ENCODE data around the gene ZNF516.
"Not testable (repeated sequence)": the region's sequence is repeated elsewhere in the genome, so short reads cannot be mapped to it uniquely, and the experiment has no call there.

Gene ZNF516

DNA sequence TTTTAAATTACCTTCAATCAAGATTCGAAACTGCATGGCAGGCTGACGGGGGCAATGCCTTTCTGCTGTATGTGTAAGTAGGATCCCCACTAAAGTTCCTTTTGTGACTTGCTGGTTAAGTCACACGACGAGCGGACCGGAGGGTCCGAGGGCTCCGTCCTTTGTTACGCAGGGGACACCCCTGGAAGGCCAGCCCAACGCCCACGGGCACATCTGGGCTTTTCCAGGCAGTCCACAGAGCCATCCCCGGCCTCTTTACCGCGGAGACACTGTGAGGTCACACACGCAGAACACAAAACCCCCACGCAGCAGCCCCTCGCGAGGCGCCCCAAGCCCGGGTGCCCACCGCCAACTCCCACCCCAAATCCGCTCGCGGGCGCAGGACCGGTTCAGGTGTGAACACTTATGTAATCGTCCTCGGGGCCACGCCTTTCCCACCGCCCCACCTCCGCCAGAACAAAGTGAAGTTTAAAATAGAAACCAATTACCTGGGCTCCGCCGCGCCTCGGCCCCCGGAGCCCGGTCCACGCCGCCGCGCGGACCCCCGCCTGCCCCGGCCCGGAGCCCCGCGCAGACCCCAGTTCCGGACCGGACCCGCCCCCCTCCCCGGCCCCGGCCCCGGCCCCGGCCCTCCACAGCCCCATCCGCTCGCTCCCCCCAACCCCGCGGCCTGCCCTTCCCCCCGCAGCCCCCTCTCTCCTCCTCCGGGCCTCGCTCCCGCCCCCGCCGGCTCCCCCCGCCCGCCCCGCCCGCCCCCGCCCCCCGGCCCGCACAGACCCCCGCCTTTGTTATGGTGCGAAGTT lies 4.2 kb downstream of the ZNF516 start:
- no peak for DNase-seq (ENCODE audit: low read depth)

DNA sequence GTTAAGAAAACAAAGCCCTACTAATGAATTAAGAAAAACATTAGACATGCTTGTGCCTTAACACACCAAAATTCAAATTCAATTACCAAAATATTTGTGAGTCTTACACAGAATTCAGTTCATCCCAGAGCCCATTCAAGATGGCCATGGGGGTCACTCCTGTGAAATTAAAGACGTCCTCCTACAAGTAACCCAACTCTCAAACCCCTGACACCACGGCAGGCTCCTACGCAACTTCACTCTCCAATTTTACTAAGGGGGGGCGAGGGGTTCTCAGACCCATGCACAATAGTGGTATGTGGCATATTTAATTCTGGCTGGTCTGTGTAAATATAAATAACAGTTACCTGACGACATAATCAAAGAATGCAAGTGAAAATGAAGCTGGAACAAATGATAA lies 5.0 kb downstream of the ZNF516 start:
- no peak for DNase-seq (ENCODE audit: low read depth)

DNA sequence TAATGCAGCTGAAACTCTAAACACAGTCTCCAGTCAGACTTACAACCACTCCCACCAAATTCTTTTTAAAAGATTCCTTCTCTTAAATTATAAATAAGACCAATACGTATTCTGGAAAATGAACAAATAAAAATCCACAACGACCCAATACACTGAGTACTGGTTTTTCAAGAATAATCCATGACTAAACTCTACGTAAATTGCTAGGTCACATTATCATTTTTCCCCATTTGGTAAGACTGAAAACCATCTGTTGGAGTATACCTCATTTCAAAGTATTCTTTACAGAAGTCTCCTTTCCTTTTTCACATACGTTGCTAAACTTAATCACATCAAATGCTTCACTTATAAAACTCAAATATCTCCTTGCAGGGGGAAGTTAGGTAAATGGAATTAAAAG lies 6.0 kb downstream of the ZNF516 start:
- no peak for DNase-seq (ENCODE audit: low read depth)

DNA sequence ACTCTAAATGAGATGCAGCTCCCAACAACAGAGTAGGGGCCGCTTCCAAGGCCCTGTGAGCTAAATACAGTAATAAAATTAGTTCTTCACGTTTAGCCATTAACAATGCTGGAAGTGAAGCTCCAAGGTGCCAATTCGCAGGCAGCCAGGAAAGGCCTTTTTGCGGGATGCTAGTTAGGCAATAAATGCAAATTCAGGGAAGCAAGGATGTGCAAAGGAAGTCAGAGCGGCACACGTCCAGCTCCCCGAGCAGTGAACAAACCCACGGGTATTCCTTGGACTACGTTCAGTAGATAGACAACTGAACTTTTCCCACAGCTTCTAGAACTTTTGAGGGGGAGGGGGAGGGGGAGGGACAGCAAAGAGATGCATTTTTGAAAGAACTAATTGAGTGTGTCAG lies 6.9 kb downstream of the ZNF516 start:
- no peak for DNase-seq (ENCODE audit: low read depth)

DNA sequence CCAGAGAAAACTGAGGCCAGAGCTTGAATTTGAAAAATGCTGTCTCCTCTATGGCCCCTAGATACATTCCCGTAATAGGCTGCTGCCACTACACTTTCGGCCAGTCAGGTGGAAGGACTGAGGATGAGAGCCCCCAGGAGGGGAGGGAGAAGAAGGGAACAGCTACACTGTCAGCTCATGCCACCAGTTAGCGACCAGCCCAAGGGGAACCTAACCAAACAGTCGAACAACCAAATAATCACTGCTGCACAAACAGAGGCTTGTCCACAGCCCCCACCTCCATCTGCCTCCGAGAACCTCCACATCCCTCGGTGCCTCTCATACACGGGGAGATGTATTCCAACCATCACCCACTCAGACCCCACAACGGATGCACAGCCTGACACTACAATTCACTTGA lies 7.3 kb downstream of the ZNF516 start:
- no peak for DNase-seq (ENCODE audit: low read depth)

DNA sequence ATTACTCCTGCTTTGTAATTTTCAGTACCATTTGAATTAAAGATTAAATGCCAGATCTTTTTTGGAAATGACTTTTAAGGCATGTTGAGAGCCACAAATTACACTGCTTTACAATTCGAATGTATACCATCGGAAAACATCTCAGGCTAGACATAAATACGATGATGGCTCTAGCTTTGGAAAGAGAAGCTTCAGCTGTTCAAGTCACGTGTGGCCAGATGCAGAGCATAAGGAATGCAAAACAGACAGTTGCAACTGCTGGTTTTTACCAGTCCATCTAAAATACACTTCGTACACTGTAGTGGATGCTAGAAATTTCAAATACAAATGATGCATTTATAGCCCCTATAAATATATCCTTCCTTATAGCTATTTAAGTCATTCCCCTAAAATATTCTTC lies 8.0 kb downstream of the ZNF516 start:
- DNase-seq (ENCODE audit: low read depth) = no peak

DNA sequence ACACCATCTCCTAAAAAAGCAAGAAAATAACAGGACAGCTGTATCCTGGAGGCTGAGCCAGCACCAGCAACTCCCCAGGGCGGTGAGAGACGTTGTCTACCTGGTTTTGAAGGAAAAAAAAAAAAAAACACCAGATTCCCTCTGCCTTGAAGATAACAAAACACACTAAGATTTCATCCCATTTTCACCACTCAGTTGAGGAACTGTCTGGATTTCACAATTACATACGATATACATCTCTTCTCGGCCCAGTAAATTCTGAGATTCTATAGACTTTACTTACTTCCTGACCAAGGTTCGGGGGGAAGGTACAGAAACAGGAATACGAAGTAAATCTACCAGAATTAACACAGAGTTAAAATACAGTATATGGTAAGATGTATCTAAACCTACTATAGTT lies 8.5 kb downstream of the ZNF516 start:
- DNase-seq (ENCODE audit: low read depth) = no peak

DNA sequence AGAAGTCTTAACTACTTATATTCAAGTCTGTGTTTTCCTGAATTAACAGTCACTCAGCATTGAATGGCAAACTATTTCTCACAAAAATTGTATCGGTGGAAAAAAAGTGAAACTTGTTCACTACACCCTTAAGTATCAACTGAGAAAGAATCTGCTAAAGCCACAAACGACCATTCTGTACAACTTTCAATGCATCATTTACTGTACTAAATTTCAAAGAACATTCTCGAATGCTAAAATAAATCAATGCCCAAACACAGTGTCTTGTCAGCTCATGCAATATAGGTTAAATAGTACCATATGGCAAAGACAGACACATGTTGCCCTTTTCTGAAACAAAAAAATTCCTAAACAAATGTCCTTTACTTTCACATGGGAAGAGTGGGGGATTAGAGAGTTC lies 9.0 kb downstream of the ZNF516 start:
- no peak for DNase-seq (ENCODE audit: low read depth)

DNA sequence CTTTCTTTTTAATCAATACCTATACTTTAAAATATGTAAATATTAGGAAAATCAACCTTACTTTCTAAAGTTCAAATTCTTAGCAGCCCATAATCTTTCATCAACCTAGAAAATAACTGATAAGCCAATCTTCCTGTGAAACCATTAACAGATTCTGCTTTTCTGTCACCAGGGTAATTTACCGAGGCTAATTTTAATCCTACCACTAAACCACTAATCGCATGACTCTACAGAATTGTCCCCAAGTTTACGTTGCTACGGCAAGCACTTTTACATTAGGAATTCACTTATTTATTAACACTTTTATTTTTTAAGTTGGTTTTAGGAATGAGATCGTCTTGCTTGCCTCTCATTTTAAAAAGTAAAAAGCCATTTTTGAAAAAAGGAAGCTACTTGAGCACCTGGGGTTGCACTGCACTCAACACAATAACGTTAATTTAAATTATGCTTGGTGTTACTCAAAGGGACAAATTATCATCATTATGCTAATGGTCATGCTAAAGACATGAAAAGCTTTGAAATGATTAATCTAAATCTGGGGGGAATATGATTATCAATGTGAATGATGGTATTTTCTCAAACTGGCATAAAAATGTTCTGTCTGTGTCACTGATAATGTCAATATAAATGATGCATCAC lies 10.2 kb downstream of the ZNF516 start:
- no peak for DNase-seq (ENCODE audit: low read depth)

DNA sequence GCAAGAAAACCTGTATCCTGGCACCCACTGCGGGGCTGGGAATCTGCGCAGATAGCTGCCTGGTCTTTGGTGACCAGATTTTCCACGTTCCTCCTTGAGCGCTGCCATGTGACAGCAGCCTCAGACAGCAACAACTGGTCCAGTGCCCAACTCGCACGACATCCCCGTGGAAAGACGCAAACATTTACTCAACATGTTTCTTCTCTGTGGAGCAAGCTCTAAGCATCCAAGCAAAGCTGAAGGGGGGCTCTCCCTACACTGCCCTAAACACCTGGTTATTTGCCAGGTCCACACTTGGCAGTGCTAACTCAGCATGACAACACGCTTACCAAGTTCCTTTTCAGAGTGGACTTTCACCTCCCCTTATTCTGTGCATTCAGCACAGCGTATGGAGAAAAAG lies 11.3 kb downstream of the ZNF516 start:
- DNase-seq (ENCODE audit: low read depth) = no peak

DNA sequence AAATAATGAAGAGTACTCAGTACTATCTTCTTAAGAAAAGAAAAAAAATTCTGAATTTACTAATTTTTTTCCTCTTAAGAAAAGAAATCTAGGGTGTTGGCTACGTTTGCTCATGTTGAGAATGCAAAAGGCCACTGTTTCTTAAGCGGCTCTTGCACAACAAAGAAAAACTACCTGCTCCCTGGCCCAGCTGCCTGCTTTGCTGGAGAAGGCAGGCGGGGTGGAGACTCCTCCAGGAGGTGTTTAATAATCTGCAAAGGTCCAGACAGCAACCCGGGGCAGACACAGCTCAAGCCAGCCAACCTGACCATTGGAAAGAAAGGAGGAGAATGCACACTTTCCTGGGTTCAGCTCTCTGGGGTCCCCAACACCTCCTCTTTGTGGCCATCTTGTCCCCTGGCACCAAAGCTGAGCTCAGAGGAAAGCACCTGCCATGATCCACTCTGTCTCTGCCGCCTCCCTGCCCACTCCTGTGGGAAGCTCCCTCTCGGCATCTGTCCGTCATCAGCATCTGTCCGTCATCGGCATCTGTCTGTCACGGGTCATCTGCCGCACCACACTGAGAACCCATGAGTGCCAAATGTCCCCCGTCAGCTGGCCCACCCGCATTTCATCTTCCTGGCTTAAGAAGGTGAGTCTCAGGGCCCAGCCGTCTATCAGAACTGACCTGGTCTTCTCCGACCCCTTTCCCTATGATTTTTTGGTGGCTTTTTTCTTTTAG lies 11.9 kb downstream of the ZNF516 start:
- DNase-seq (ENCODE audit: low read depth) = no peak

DNA sequence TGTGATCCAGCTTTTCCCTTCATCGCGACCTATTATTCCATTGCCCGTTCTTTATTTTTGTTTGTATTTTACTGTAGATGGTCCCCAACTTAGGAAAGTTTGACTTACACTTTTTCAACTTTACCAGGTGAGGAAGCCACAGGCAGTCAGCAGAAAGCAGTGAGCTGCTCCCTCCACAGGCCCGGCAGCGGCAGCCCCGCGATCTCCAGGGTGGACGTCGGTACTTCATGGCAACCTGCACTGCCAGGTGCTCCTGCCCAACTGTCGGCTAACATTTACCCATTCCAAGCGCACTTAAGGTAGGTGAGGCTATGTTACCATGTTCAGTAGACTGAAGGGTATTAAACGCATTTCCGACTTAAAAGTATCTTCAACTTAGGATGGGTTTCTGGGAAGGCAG lies 12.8 kb downstream of the ZNF516 start:
- DNase-seq (ENCODE audit: low read depth) = no peak

DNA sequence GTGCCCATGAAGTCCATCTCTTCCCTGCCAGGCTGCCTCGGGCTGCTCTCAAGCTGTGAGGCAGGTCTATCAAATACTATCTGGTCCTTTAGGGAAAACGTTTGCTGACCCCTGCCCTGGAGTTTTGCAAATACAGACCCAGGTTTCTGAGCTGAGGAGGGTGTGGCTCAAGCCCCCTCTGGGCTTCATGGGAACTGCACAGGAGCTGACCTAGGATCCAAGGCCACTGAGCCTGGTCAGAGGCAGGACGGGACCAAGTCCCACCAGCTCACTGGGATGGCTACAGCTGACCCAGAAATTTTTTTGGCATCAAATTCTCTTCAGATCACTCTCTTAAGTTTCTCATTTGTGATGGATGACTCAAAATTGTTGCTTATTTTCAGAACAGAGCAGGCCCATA lies 14.1 kb downstream of the ZNF516 start:
- no peak for DNase-seq (ENCODE audit: low read depth)

DNA sequence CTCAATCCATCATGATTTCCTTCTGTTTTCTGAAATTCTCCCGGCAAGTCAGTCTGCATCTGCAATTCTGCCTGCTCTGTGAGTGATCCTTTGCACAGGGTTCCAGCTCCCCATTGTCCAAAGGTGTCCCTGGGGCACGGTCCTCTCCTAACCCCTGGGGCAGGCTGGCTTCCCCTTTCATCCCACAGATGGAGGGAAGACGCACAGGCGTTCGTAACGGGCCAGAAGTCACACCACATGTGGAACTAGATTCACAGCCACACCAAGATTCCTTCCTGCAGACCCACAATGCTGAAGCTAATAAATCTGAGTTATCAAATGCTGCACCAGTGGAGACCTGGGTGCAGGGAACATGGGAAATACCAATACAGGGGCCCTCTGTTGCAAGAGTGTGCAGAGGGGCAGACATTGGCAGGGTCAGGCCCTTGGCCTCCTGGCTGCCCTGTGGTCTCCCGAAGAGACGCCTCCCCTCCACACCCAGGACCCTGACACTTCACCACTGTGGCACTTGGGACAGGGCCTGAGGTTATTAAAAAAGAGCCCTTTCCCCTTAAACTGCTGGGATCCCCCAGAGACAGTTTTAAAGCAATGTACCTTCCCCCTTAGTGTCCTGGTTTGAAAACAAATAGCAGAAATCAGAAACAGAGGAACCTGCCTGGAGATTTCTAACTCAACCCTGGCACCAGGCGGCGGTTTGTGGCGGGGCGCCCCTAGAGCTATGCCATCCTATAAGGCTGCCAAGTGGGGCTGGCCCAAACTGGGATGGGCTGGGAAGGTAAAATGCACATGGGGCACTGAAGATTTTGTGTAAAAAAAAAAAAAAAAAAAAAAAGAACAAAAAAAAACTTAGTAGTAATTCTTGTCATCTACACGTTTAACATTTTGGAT lies 15.4 kb downstream of the ZNF516 start:
- no peak for DNase-seq (ENCODE audit: low read depth)

DNA sequence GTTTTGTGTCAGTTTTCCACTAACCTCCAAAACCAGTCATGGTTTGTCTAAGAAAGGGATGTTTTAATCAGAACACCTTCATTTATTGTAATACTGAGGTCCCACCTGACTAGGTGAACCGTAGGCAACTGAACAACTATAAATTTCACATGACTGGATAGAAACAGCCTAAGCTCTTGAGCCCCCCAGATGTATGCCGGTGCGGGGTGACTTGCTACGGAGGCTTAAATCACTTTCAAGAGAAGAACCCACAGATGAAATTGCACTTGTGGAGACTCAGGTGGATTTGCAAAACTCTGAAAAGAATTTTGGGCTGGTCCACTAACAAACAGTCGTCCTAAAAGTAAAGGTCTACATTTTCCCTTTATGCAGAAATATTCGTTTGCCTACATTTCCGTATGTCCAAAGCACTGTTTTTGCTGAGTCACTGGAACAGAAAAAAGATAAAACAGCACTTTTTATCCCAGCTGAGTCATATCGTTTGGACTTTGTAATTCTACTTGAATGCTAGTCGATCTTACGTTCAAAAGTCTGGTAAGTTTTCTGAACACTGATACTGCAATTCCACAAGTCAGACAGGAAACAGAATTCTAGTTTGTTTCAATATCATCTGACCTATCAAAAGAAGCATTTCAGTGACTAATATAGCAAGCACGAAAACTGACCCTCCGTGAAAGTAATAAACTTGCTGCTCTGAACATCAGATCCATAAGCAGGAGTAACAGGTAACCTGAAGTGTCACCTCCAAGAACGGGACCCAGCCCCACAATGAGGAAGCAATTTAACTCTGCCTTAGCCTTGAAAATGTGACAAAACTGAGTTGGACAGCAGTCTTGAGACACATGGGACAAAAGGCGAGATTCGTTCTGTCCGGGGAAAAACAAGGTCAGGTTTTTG lies 18.1 kb downstream of the ZNF516 start:
- no peak for DNase-seq (ENCODE audit: low read depth)

DNA sequence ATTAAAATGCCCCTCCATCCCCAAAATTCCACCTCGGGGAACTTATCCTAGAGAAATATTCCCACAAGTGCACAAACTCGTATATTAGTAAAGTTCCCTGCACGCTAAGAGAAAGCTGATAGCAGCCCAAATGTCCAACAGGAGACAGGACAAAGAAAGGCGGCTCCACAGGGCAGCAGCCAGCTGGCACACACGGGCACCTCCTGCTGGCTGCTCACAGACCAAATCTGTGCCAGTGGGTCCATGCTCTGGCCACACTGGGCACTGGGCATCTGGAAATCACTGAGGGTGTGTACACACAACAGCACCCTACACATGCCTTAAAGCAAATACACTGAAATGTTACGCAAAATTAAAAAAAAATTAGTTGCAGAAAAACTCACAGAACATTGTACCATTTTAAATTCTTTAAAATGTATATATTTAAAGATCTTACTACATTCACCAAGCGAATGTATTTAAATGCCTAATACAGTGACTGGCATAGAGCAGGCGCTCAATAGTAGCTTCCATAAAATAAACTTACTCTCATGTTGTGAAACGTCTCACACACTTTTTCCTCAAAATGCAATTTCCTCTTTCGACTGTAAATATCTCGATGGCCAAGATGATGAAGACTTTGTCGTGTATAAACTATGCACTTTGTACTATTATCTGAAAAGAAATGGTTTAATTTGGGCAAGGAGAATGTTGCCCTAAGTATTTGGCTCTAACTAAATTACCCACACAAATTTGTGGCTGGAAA lies 19.4 kb downstream of the ZNF516 start:
- DNase-seq (ENCODE audit: low read depth) = no peak

DNA sequence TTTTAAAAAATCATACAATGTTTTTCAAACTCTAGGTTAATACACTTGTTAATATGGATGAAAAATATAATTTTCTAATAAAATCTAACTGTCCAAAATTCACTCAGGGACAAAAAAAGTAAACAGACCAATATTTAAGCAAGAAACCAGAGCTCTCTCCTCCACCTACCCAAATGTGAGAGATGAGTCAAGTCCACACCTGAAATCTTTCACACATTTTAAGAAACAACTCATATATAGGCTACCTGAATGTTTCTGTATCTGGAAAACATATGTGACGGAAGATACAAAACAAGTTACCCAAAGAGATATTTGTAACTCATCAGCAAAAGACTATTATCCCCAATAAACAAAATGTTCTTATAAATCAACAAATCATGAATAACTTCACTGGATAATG lies 20.2 kb downstream of the ZNF516 start:
- no peak for DNase-seq (ENCODE audit: low read depth)

DNA sequence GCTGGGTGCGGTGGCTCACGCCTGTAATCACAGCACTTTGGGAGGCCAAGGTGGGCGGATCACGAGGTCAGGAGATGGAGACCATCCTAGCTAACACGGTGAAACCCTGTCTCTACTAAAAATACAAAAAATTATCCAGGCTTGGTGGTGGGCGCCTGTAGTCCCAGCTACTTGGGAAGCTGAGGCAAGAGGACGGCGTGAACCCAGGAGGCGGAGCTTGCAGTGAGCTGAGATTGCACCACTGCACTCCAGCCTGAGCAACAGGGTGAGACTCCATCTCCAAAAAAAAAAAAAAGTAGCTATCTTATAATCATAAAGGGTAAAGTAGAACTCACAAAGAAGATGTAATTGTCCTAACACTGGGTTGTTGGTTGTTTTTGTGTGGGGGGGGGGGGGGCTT lies 21.5 kb downstream of the ZNF516 start:
- not testable (repeated sequence) for DNase-seq (ENCODE audit: low read depth)

DNA sequence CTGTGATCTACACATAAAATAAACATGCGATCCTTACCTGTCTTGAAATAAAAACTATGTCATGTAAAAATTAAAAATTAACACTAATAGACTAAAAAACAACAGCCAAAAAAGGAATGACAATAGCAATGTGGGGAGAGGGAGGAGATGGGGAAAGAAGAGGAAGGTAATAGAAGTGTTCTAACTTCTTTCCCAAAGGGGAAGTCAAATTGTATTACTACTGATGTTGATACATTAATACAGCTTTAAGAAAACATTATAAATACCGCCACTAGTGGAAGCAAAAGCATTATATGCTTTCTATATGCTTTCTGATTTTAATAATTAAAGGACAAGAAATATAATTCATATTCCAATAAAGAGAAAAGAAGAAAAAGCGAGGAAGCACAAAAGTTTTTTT lies 22.2 kb downstream of the ZNF516 start:
- DNase-seq (ENCODE audit: low read depth) = no peak

DNA sequence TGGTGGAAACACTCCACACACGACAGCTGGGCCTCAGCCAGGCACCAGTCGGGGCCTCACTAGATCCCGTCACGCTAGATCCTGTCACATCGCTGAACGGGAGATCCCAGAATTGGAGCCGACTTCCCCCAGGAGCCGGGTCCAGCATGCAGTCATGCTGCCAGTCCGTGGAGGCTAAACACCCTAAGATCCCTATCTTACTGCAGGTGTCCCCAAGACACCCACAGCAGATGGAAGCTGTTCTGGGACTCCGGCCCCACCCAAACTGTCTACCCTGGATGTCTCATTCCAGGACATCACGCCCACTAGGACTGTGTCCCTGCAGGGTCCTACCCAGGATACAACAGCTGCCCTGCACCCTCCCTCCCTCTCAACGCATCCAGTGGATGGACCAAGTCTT lies 23.4 kb downstream of the ZNF516 start:
- DNase-seq (ENCODE audit: low read depth) = no peak
